ENCODE results near the gene CECR2.

The CECR2 gene

DNA sequence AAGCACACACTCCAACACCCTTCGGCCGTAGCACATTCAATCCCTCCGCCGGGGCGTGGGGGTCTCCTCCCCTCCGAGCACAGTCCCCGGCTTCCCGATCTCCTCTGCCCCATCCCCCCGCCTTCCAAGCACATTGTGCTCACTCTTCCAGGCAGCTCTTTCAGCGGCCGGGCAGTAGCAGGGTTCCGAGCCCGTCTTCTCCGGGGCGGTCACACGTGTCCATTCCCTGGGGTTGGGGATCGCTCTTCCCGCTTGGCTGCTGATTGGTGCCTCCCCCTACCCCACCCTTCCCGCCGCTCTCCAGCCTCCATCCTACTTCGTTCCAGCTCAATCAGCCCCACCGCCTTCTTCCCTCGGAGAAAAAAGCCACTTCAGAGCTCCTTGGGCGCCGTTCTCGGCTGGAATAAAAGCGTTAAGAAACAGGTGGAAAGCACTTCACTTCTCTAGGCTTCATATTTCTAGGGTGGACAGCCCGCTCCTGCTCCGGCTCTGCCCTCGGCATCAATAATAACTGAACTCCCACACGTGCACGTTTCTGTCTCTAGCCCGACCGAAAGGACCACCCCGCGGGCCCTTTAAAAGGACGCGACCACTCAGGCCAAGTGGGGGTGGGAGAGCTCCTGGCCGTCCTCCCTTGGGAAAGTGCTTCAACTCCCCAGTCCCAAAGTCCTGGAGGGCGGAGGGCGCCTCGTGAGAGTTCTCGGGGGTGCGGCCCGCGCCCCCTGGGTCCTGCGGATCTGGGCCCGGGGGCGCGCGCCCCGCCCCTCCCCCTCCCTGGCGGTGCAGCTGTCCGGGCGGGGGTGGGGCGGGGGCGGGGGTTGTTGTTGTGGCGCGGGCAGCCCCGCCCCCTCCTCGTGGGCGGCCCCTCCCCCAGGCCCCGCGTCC, 464 bp upstream of the CECR2 start:
- peak in 4 of 6 experiments; percentile 3 to 25 (median 14) for DNase-seq

DNA sequence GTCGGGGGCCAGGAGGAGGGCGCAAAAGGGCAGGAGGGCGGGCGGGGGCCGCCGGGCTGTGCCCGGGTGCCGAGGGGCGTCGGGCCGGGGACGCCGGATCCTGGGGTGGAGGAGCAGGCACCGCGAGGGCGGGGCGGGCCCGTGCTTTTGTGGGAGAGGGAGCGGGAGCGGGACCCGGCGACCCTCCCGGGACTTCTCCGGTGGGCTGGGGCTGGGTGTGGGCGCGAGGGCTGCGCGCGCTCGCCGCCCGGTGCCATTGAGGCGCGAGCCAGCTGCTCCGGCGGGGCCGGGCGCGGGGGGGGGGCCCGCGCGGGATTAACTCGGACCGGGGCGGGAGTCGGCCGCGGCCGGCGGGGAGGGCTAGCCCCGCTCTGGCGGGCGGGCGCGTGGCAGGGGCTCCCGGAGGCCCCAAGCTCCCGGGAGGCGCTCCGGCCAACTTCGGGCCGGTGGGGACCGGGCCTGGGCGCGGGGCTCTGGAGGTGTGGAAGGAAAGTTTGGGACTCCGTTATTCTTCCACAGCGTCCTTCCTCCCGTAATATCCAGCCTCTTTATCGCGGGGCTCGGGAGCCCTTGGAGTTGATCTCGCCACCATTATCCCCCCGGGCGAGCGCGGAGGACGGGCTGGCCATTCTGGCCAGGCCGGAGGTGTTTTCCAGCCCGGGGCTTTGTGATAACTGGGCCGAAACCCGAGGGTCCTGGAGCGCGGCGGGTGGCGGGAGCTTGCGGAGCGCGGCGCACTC, 936 bp downstream of the CECR2 start:
- DNase-seq, result no peak

DNA sequence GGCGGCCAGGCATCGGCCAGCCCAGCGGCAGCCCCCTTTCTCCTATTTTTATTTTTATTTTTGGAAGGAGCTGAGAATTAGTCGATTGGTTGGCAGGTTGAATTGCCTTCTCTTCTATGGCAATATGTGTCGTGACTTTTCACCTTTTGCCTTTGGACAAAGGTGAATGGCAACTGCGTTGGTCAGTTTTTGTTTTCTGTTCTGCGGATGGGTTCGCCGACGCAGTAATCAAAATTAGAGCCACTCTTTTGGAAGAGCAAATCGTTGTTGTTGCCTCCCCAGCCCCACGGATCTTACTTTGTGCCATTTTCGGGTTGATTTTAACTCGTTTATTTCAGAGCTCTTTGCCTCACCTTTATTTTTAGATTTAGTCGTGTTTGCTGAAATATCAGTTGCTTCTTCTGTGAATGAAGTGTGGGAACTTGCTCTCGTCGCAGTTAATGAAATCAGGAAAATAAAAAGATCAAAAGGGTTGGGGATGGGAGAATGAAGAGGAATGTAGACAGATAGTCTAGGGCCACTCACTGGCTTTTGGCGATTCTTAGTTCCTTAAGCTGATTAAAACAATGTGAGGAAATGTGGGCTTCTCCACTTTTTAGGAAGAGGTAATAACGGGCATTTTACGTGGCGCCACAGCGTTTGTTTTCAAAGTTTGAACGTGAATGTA, 1.6 kb downstream of the CECR2 start:
- peak in 1 of 6 experiments; percentile 22 for DNase-seq

DNA sequence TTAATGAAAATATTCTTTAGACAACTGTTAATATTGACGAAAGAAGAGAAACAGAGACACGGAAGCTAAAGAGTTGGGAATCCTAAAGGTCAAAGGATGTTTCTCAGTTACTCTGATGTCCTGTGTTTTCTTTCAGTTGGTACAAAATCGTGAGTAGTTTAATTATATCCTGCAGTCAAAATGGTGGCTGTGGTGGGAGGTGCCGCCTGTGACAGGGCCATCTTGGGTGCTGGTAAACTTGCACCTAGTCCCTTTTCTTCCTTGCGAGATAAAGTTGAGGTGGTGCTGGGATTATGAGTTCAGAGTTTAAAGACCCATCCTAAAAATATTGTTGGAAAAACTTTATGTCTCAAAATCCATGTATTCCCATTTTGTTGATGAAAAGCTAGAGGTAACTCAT, 2.2 kb downstream of the CECR2 start:
- no peak for DNase-seq

DNA sequence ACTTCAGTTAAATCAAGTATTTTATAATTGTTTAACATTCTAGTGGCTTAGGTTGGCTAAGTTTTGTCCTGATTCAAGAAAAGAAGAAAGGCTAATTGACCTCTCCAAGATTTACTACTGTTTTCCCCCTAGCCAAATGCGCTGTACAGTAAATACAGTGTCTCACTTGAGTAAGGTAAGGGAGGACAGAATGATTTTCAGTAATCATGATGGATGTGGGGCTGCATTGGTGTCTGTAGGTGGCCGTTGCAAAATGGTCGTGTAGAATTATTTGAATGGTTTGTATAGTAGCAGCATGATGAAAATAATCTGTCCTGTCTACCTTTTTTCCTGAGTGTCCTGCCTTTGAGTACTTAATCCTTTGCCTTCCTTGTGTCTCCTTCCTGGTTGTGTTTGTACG, 4.6 kb downstream of the CECR2 start:
- DNase-seq, result no peak

DNA sequence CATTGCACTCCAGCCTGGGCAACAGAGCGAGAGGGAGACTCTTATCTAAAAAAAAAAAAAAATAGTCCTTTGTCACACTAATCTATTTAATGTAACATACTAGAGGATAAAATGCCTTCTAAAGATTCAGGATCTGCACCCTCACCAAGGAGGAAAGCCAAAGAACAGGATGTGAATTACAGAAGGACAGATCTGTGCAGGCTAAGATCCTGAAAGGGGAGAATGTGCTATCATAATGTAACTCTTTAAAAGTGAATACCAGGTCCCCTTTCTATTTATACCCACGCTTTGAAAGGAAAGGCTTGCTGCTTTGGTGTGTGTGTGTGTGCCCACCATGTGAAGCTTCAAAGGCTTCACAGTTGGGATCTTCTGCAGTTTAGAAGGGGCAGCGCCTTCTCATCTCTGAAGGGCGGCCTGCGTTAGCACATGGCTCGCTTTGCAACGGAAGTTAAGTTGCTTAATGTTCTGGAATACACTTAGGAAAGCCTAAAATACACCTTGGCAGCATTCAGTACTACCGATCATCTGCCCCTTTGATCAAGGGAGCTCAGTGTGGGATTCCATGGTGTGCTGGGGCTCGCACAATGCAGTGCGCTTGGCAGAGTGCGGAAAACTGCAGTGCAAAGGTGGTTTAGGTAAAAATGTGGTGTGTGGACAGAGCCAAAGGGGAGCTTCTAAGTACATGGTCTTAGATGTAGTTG, 6.8 kb downstream of the CECR2 start:
- no peak for DNase-seq

DNA sequence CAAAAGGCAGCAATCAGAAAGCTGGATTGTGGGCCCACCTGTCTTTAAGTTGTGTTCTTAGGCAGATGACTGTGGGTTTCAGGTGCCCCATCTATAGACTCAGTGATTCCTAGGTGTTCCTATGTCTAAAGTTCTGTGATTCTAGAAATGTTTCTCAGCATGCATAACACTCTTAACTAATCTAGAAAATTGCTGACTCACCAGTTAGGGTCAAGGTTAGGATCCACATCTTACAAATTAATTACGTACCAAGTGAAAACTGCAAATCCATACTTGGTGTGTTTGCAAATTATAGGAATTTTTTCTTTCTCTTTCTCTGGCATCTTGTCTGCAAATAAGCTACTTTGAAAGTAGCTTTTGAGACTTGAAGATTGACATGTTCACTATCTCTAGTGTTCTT, 7.7 kb downstream of the CECR2 start:
- no peak for DNase-seq

DNA sequence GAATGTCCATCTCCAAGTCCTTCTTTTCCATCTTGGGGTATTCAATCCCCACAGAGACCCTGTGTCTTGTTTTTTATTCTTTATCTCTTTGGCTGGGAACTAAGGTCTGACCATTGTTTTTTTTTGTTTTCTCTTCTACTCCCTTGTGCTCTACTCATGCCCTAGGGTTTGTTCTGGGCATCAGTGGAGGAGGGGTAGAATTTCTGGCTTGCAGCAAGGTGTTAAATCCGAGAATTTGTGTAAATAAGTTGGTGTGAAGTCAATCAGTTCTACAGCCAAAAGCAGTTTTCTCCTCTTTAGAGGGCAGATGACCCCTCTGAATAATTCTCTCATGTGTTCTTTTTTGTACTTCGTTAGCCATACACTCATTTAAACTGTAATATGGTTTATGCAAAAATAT, 10.7 kb downstream of the CECR2 start:
- no peak for DNase-seq

DNA sequence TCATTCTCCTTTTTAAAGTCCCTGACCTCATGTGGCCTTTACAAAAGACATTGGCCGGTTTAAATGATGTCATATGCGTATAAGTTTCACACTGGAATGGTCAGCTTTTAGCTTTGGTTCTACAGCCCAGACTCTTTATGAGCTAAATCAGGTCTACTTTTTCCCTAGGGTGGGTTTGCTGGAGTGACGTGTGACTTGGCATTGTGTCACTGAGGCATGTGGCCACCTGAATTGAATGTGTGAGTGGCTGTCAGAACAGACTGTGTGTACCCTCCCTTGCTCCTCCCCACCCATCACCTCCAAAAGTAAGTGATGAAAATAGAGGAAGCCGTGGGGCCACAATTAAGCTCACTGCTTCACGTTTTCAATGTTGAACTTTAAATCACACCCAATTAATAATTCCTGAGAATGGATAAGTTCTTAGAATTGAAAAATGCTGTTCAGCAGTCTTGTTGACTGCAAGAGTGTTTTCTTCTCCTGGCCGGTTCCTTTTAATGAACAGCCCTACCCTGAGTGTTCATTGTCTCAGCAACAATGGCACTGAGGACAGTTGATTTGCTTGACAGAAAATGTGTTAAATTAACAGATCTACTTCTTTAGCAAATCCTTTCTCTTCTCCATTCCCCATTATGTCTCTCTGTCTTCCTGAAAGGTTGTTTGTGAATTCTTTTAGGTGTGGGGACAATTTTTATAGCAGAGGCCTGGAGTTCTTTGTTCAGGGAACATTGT, 11.3 kb downstream of the CECR2 start:
- no peak for DNase-seq

DNA sequence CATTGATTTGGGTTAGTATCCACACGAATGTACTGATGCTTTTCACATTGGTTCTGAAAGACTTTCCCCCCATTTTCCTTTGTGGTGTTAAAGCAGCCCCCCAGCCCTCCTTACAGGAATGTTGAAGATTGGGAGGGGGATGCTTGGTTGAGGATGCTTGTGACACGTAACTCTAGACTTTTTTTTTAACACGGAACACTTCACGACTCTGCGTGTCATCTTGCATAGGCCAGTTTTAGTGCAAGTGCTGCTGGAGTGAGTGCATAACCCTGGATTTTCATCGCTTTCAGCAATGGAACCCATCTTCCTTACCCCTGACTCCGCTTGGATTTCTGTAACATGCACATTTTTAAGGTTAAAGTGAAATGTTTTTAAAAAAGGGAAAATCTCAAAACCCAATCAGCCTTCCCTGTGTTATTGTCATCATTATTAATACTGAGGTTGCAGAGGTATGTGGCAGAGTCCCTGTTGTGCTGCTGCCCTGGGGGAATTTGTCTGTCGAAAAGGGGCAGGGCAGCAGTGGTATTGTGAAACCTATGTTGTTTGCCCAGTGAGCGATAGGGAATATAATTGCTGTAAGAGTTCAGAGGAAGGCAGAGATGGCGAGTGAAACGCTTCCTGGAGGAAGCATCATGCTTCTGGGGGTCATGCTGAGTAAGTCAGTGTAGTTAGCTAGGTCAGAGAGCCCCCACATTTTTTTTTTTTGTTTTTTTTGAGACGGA, 12.1 kb downstream of the CECR2 start:
- DNase-seq, result no peak

DNA sequence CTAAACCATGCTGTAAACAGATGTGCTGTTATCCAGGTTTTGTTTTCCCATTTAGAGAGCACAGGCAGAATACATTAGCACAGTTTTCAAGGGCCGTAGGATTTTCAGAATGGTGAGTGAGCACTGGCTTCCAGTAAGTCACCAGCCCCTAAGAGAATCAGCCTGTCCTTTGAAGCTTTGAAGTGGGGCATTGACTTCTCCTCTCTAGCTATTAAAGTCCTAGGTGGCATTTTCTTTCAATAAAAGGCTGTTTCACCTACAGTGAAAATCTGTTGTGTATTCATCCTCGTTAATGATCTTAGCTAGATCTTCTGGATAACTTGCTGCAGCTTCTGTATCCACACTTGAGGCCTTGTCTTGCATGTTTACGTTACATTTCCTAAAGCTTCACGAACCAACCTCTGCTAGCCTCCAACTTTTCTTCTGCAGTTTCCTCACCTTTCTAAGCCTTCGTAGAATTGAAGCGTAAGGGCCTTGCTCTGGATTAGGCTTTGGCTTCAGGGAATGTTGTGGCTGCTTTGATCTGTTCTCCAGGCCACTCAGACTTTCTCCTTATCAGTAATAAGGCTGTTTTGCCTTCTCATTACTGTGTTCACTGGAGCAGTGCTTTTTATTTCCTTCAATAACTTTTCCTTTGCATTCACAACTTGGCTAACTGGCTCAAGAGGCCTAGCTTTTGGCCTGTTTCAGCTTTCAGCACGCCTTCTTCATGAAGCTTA, 15.5 kb downstream of the CECR2 start:
- no peak for DNase-seq

DNA sequence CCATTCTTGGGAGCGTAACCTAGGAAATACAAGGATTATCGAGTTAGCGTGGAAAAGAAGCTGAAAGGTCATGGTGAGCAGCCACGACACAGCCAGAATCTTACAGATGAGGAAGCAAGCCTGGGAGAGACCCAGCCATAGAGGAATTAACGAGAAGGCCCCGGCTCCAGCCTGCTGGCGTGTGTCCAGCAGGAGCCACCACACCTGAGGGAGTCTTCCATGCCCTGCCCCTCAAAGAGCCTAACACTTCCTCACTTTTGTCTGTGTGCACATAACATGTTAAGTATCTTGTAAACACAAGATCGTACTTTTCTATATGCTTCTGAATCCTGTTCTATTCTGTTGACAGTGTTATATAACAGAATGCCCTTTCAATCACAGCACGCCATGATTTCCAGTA, 18.1 kb downstream of the CECR2 start:
- DNase-seq, result no peak

DNA sequence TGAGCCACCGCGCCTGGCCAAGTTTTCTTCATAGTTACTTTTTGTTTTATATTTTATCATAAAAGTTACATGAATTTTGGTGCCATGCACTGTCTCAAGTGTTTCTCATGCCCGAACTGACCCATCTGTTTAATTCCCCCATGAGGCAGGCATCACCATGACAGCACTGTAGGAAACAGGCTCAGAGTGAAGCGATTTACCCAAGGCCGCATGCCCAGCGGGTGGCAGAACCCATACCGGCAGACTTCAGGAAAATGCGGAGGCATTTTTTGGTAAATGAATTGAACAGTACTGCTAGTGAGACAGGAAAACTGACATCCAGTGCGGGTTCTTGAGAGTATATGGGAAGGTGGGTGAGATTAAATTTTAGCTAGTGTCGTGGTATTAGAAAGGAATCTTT, 19.0 kb downstream of the CECR2 start:
- no peak for DNase-seq

DNA sequence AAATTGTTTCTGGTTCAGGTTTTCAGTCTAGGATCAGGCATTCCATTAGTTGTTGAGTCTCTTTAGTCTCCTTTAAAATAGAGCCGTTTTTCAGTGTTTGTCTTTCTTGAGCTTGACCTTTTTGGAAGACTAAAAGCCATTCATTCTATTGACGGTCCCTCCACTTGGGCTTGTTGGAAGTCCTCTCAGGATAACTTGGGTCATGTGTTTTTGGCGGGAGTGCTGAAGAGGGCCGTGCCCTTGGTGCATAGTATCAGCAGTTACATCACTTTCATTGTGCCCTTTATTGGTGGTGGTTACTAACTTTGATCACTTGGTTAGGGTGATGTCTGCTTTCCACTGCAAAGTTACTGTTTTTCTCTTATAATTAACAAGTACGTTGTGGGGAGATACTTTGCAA, 20.8 kb downstream of the CECR2 start:
- no peak for DNase-seq

DNA sequence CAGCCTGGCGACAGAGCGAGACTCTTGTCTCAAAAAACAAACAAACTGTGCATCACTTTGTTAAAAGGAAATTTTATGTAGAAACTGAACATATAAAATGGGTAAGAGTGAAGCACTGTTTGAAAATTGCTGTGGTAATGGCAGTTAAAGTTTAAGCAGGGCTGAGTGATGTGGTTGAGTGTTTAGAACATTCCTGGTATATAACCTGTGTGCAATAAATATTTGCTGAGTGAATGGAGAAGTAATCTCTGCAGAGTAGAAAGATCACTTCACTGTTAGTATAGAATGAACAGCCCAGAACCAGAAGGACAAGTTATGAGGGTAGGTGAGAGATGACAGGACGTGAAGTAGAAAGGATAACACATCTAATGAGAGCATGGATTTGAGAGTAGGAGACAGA, 27.3 kb downstream of the CECR2 start:
- no peak for DNase-seq

DNA sequence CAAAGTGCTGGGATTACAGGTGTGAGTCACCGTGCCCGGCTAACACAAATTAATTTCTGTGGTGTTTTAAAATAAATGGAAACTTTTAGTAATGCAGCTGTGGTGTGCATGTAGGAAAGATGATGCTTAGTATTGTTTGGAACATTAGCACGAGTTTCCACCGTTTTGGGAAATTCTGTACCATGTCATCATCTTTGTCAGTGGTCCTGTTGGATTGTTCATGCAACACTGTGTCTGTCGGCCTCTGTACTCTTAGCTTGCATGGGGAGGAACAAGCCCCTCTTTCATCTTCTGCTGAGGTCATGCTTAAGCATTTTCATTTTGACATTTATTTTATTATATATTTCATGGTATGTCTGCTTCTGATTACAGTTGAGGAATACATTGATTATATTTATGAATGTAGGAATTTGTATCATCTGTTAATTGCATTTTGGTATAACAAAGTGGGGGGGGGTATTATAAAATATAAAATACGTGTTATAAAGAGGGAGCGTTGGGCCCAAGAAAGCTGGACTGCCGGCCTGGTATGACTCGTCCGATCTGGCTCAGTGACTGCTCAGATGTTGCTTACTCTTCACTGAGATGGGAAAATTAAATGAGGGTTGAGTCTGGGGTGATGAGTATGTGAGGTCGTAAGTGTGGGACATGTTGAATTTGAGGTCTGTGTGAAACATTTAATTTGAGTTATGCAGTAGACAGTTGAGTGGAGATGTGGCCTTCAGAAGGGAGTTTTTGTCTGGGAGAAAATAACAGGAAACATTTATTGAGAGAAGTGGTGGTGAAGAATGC, 28.7 kb downstream of the CECR2 start:
- no peak for DNase-seq

DNA sequence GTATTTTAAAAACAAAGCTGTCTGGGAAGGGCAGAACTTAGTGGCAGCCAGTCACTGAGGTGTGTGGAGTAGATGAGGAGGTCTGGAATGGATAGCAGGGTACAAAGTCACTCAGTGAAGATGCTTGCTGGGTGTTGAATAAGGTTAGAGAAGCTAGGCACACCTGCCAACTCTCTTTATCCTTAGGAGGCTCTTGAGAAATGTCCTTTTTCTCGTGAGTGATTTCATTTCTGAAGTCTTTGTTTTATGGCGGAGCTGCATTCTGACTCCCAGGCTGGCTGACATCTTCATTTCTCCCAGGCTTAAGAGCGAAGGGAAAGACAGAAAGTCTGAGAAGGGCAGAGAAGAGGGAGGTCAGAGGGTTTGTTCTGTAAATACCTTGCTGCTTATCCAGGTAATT, 31.0 kb downstream of the CECR2 start:
- no peak for DNase-seq

DNA sequence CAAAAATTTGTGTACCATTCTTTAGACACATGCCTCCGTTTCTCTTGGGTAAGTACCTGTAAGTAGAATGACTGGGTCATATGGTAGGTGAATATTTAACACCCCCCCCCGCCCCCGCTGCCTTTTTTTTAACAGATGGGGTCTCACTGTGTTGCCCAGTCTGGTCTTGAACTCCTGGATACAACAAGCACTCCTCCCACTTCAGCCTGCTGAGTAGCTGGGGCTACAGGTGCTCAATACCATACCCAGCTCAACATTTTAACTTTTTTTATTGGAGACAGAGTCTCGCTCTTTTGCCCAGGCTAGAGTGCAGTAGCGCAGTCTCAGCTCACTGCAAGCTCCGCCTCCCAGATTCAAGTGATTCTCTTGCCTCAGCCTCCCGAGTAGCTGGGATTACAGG, 32.5 kb downstream of the CECR2 start:
- no peak for DNase-seq

DNA sequence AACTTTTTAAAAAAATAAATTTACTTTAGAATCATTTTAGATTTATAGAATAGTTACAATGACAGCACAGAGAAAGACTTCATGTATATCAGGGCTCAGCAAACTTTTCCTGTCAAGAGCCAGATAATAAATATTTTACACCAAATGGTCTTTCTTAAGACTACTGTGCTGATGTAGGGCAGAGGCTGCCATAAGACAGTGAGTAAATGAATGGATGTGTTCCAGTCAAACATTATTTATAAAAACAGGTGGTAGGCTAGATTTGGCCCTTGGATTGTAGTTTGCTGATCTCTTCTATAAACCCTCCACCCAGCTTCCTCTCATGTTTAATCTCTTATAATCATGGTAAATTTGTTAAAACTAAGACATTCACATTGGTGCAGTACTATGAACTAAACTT, 33.0 kb downstream of the CECR2 start:
- no peak for DNase-seq

DNA sequence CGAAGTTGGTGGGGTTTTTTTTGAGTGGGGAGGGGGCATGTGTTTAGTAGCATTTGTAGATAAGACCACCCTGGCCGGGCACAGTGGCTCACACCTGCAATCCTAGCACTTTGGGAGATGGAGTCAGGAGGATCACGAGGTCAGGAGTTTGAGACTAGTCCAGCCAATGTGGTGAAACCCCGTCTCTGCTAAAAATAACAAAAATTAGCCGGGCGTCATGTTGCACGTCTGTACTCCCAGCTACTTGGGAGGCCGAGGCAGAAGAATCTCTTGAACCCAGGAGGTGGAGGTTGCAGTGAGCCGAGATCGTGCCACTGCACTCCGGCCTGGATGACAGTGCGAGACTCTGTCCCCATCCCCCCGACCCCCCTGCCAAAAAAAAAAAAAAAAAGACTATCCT, 34.6 kb downstream of the CECR2 start:
- DNase-seq, result no peak
